Omental fat pad (tissue), 4 donors: Measurements from ENCODE around the gene PTPRD. TPM values are rescaled to one million over a fixed set of nuclear protein-coding genes. Genes with fewer than 3 reads are reported as not detected.

Experiments
- ATAC-seq: fragments of 150-250 bp; one replicate; pipeline ENCODE4 v1.9.1; 2016; ENCODE audit warnings: mild to moderate bottlenecking, moderate library complexity; ENCODE audit not compliant: low FRiP score
- DNase-seq: peaks from one replicate; pipeline ENCODE4 v3.0.0-alpha.2; 2019; ENCODE audit warnings: low spot score
- total RNA-seq, 4 donors: library from RNA; depleted of rRNA; stranded (reverse); fragments of >200 nt; gene quantifications; one replicate each; pipeline ENCODE4 v1.1.0, GENCODE V29; 2016
- TF ChIP-seq, protein P1 (sequence below), 3 donors: fragments of 450-650 bp; IDR thresholded peaks; one replicate each; pipeline ENCODE4 v1.5.1; 2016 to 2017; ENCODE audit warnings: antibody characterized with exemption in 3 of 3, mild to moderate bottlenecking in 3 of 3, moderate library complexity in 2 of 3

PTPRD gene
- total RNA-seq, 4 donors from 2014 or later: 3.5 to 34.2 (median 11.2) TPM

DNA sequence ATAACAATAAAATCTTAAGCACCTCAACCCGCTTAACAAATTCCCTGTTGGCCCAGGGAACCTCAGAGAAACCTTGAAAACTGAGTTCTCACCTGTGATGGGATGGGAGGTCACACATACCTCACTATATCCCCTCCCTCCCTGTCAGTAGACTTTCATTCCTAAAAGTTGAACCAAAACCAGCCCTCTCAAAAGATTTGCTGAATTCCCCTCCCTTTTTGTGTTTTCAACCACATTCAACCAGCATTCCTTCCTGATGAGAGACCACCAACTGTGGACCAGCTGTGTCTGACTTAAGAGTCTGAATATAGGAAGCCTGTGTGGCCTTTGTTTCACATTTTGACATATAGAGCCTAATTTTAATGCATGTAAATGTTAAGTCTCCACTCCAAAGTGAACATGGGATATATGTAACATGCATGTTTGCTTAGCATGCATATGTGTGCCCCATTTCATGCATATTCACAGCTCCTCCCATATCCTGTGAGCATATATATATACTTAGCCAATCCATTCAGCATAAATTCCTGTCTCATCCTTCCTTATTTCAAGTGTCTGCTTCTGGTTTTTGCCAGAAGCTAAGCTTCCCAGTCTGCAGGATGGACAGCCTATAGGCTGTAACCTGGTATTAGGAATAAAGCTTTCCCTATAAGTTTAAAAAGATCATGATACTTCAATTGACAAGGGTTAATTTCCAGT lies 604.6 kb downstream of the PTPRD start:
- ATAC-seq (no peak), DNase-seq (no peak)
- TF ChIP-seq, protein P1, sequence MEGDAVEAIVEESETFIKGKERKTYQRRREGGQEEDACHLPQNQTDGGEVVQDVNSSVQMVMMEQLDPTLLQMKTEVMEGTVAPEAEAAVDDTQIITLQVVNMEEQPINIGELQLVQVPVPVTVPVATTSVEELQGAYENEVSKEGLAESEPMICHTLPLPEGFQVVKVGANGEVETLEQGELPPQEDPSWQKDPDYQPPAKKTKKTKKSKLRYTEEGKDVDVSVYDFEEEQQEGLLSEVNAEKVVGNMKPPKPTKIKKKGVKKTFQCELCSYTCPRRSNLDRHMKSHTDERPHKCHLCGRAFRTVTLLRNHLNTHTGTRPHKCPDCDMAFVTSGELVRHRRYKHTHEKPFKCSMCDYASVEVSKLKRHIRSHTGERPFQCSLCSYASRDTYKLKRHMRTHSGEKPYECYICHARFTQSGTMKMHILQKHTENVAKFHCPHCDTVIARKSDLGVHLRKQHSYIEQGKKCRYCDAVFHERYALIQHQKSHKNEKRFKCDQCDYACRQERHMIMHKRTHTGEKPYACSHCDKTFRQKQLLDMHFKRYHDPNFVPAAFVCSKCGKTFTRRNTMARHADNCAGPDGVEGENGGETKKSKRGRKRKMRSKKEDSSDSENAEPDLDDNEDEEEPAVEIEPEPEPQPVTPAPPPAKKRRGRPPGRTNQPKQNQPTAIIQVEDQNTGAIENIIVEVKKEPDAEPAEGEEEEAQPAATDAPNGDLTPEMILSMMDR (IDR thresholded peaks at IDR 0.05): no peak

DNA sequence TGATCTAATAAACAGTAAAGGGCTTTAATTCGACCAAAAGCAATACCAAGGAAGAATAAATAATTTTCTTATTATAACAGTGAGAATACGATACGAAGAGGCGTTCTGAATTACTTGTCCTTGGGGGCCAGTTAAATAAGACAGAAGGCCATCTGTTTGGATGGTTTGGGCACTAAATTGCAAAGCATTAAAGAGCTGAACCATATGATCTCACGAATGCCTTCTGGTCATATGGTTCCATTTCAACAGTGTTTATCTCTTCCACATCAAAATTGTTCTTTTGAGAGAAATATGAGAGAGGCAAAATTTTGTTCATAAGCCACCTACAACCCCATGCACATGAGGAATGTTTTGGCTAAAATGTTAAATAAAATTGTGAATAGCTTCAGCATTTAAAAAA lies 605.4 kb downstream of the PTPRD start:
- TF ChIP-seq, protein P1 (IDR thresholded peaks at IDR 0.05): no peak
- ATAC-seq (no peak), DNase-seq (no peak)

DNA sequence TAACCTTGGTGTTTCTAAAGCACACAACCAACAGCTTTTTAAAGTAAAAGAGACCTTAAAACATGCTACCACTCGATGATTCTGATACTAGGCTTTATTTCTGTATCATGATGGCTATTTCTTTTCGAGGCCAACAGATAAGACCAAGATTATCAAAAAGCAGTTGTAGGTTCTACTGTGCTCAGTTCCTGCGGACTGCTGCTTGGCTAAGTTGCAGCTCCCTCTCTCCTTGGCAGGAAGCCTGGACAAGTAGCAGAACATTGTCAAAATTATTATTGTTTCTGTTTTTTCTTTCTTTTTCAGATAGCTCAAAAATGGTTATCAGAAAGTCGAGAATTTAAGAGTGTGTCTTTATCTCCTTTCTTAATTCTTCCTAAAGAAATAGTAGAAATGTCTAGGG lies 607.6 kb downstream of the PTPRD start:
- TF ChIP-seq, protein P1 (IDR thresholded peaks at IDR 0.05): no peak
- no peak for DNase-seq
- ATAC-seq: no peak

DNA sequence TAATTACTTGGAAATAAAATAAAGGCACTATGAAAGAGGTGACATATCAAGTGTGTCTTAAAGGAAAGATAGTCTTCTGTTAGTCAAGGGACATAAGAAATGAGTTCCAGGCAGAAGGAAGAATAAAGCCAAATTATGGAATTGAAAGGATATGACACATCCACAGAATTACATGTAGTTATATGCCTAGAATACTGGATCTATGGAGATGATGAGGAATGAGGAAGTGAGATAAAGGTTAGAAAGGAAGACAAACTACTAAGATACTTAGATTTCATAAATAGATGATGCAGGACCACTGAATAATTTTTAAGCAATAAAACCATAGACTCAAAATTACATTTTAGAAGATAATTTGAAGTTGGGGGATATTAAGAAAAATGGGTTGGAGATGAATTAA lies 609.8 kb downstream of the PTPRD start:
- TF ChIP-seq, protein P1 (IDR thresholded peaks at IDR 0.05): no peak
- DNase-seq (no peak), ATAC-seq (no peak)

DNA sequence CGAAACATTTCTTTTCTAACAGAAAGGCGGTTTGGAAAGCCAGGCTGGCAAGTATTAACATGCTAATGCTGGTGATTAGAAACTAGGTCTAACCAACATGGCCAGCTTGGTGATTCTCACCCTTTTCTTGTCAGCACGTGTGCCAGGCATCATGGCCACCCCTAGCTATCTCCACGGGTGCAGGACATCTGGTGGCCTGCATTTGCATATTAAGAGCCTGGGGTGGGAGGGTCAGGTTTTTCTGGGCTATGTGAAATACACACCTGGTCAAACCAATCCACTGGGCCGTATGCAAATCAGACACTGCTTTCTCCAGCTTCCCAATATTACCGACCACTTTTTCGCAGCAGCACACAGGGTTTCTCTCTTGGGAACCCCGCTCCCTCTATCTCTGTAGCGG lies 612.1 kb downstream of the PTPRD start:
- TF ChIP-seq, protein P1 (IDR thresholded peaks at IDR 0.05): no peak
- ATAC-seq (no peak), DNase-seq (no peak)

DNA sequence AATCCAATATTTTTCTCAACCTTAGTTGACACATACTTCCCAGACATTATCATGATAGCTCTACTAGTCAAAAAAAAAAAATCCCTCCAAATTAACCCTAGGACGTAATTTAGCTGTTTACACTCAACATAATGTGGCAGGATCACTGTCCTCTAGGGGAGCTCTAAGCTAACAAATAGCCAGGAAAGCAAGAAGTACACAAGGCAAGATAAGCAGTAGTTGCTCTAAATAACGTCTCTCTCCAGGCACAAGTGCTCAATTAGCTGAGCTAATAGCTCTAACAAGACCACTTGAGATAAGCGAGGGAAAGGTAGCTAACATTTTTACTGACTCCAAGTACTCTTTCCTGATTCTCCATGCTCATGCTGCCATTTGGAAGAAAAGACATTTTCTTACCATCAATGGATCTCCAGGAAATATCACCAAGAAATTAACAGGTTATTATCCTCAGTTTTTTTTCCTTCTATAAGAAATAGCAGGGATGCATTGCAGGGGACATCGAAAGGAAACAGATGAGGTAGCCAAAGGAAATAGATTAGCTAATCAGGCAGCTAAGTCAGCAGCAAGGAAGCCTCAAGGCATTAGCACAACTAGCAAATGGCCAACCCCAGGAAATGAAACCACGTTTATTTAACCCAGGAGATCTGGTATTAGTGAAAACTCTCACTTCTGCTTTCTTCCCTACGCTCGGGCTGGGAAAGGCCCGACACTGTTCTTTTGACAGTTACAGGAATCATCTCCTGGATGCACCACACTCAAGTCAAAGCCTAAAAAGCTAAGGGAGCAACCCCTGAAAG lies 614.1 kb downstream of the PTPRD start:
- TF ChIP-seq, protein P1 (IDR thresholded peaks at IDR 0.05): no peak
- no peak for ATAC-seq

DNA sequence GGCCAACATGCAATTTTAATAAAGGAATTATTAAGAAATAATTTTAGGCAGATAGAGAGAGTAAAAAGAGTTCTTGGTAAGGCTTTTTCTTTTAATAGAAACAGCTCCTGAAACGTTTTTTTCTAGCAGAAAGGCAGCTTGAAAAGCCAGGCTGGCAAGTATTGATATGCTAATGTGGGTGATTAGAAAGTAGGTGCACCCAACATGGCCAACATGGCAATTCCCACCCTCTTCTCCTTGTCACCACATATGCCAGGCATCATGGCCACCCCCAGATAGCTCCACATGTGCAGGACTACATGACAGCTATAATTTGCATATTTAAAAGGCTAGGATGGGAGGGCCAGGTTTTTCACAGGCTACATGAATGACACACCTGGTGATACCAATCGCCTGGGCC lies 615.2 kb downstream of the PTPRD start:
- ATAC-seq: no peak
- DNase-seq: no peak
- TF ChIP-seq, protein P1 (IDR thresholded peaks at IDR 0.05): no peak

More for the DNA sequence above, 614.1 kb downstream of the PTPRD start:
- DNase-seq: no peak
